Measurements from ENCODE around the gene SPOCK1.
"Not testable (repeated sequence)": the region's sequence is repeated elsewhere in the genome, so short reads cannot be mapped to it uniquely, and the experiment has no call there.

The SPOCK1 gene

GRCh38 chr5:137395011-137395755 is 103.9 kb downstream of the SPOCK1 start:
- no peak for TF ChIP-seq CTCF (conservative IDR thresholded peaks at IDR 0.05; ENCODE audit: low read depth, low read length)
- no peak overlapping the region for H3K4me3 ChIP-seq (ENCODE audit: low read length)
- peak; percentile 56 for DNase-seq (ENCODE audit: low read depth)

- H3K4me3 ChIP-seq (ENCODE audit: low read length) = no peak overlapping the region
- DNase-seq (ENCODE audit: low read depth) = no peak
- no peak for TF ChIP-seq CTCF (conservative IDR thresholded peaks at IDR 0.05; ENCODE audit: low read depth, low read length)
Measured at GRCh38 chr5:137394380-137394779, 104.7 kb downstream of the SPOCK1 start.

- no peak overlapping the region for H3K4me3 ChIP-seq (ENCODE audit: low read length)
- no peak for DNase-seq (ENCODE audit: low read depth)
Measured at GRCh38 chr5:137393196-137393993, 105.7 kb downstream of the SPOCK1 start.

GRCh38 chr5:137392261-137392660 is 106.9 kb downstream of the SPOCK1 start:
- no peak for DNase-seq (ENCODE audit: low read depth)
- TF ChIP-seq CTCF (conservative IDR thresholded peaks at IDR 0.05; ENCODE audit: low read depth, low read length) = no peak
- no peak overlapping the region for H3K4me3 ChIP-seq (ENCODE audit: low read length)

More at GRCh38 chr5:137393196-137393993, 105.7 kb downstream of the SPOCK1 start:
- no peak for TF ChIP-seq CTCF (conservative IDR thresholded peaks at IDR 0.05; ENCODE audit: low read depth, low read length)

GRCh38 chr5:137391044-137391443 is 108.1 kb downstream of the SPOCK1 start:
- H3K4me3 ChIP-seq (ENCODE audit: low read length); DNase-seq (ENCODE audit: low read depth): not testable (repeated sequence)

GRCh38 chr5:137389042-137389441 is 110.1 kb downstream of the SPOCK1 start:
- H3K4me3 ChIP-seq (ENCODE audit: low read length) = no peak overlapping the region
- TF ChIP-seq CTCF (conservative IDR thresholded peaks at IDR 0.05; ENCODE audit: low read depth, low read length) = no peak
- DNase-seq (ENCODE audit: low read depth) = no peak

- no peak for DNase-seq (ENCODE audit: low read depth)
- no peak overlapping the region for H3K4me3 ChIP-seq (ENCODE audit: low read length)
- TF ChIP-seq CTCF (conservative IDR thresholded peaks at IDR 0.05; ENCODE audit: low read depth, low read length) = no peak
Measured at GRCh38 chr5:137385064-137385463, 114.1 kb downstream of the SPOCK1 start.
